ENCODE results near the gene ZRSR2. TPM values are rescaled to one million over a fixed set of nuclear protein-coding genes. Genes with fewer than 3 reads are reported as not detected.

Gene ZRSR2
- total and polyA plus RNA-seq, 2 experiments from 2014 or later: 5.2 to 45.1 TPM

DNA sequence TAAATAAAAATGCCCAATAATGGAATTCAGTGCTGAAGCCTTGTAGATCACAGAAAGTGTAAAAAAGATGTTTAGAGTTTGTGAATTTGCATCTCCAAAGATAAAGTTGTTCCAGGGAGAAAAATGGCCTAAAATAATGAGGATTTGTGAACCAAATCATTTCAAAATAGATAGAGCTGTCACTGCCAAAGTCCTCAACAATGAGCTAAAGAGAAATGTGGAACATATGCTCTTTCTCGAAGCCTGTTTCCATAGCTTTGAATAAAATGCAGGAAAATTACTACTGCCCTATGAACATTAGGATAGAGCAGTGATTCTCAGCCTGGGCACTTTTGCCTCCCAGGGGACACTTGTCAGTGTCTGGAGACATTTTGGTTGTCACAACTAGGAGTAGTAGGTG lies 67.8 kb downstream of the ZRSR2 start:
- no peaks in the 10 kb centered on the region for H3K36me3 ChIP-seq (ENCODE audit: insufficient read depth)
- Mint-ChIP-seq H3K4me3 (no peak overlapping the region), H3K27me3 (ENCODE audit: insufficient read depth, low read depth, poor library complexity) (no peaks in the 10 kb centered on the region), H3K36me3 (ENCODE audit: low read depth) (peaks cover 6% of the 10 kb centered on the region; the same call in 2 of the 3 replicates), H3K27ac (no peak overlapping the region), H3K4me1 (peaks cover 10% of the 10 kb centered on the region), H3K9me3 (no peaks in the 10 kb centered on the region; the same call in 2 of the 3 replicates)
- no peak for DNase-seq (ENCODE audit: low spot score)
- H3K79me2 ChIP-seq (replicated peaks; ENCODE audit: insufficient read depth): peaks cover 13% of the 10 kb centered on the region
- H3K27me3 ChIP-seq (ENCODE audit: insufficient read depth): no peaks in the 10 kb centered on the region
- no peaks in the 10 kb centered on the region for H3F3A ChIP-seq (replicated peaks; ENCODE audit: low read depth)
- no peak overlapping the region for H3K4me3 ChIP-seq
- H3K27ac ChIP-seq (ENCODE audit: low read depth): no peak overlapping the region
- H3K9me2 ChIP-seq (ENCODE audit: insufficient read depth): no peaks in the 10 kb centered on the region
- TF ChIP-seq JUNB (IDR thresholded peaks at IDR 0.05; ENCODE audit: unreplicated experiment): no peak
- no peak for TF ChIP-seq EZH2phosphoT487 (IDR thresholded peaks at IDR 0.05; ENCODE audit: unreplicated experiment)
- TF ChIP-seq, protein P1, sequence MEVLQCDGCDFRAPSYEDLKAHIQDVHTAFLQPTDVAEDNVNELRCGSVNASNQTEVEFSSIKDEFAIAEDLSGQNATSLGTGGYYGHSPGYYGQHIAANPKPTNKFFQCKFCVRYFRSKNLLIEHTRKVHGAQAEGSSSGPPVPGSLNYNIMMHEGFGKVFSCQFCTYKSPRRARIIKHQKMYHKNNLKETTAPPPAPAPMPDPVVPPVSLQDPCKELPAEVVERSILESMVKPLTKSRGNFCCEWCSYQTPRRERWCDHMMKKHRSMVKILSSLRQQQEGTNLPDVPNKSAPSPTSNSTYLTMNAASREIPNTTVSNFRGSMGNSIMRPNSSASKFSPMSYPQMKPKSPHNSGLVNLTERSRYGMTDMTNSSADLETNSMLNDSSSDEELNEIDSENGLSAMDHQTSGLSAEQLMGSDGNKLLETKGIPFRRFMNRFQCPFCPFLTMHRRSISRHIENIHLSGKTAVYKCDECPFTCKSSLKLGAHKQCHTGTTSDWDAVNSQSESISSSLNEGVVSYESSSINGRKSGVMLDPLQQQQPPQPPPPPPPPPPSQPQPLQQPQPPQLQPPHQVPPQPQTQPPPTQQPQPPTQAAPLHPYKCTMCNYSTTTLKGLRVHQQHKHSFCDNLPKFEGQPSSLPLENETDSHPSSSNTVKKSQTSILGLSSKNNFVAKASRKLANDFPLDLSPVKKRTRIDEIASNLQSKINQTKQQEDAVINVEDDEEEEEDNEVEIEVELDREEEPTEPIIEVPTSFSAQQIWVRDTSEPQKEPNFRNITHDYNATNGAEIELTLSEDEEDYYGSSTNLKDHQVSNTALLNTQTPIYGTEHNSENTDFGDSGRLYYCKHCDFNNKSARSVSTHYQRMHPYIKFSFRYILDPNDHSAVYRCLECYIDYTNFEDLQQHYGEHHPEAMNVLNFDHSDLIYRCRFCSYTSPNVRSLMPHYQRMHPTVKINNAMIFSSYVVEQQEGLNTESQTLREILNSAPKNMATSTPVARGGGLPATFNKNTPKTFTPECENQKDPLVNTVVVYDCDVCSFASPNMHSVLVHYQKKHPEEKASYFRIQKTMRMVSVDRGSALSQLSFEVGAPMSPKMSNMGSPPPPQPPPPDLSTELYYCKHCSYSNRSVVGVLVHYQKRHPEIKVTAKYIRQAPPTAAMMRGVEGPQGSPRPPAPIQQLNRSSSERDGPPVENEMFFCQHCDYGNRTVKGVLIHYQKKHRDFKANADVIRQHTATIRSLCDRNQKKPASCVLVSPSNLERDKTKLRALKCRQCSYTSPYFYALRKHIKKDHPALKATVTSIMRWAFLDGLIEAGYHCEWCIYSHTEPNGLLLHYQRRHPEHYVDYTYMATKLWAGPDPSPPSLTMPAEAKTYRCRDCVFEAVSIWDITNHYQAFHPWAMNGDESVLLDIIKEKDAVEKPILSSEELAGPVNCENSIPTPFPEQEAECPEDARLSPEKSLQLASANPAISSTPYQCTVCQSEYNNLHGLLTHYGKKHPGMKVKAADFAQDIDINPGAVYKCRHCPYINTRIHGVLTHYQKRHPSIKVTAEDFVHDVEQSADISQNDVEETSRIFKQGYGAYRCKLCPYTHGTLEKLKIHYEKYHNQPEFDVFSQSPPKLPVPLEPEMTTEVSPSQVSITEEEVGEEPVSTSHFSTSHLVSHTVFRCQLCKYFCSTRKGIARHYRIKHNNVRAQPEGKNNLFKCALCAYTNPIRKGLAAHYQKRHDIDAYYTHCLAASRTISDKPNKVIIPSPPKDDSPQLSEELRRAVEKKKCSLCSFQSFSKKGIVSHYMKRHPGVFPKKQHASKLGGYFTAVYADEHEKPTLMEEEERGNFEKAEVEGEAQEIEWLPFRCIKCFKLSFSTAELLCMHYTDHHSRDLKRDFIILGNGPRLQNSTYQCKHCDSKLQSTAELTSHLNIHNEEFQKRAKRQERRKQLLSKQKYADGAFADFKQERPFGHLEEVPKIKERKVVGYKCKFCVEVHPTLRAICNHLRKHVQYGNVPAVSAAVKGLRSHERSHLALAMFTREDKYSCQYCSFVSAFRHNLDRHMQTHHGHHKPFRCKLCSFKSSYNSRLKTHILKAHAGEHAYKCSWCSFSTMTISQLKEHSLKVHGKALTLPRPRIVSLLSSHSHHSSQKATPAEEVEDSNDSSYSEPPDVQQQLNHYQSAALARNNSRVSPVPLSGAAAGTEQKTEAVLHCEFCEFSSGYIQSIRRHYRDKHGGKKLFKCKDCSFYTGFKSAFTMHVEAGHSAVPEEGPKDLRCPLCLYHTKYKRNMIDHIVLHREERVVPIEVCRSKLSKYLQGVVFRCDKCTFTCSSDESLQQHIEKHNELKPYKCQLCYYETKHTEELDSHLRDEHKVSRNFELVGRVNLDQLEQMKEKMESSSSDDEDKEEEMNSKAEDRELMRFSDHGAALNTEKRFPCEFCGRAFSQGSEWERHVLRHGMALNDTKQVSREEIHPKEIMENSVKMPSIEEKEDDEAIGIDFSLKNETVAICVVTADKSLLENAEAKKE (CRISPR knock-in tag; IDR thresholded peaks at IDR 0.05): no peak
- TF ChIP-seq POLR2AphosphoS5 (IDR thresholded peaks at IDR 0.05; ENCODE audit: low read depth): no peak
- no peak for TF ChIP-seq ZNF114 (CRISPR knock-in tag; IDR thresholded peaks at IDR 0.05)
- no peak for TF ChIP-seq STAT1 (IDR thresholded peaks at IDR 0.05; ENCODE audit: unreplicated experiment)
- TF ChIP-seq EZH2 (IDR thresholded peaks at IDR 0.05; ENCODE audit: low read depth, unreplicated experiment): no peak
- TF ChIP-seq, protein P2, sequence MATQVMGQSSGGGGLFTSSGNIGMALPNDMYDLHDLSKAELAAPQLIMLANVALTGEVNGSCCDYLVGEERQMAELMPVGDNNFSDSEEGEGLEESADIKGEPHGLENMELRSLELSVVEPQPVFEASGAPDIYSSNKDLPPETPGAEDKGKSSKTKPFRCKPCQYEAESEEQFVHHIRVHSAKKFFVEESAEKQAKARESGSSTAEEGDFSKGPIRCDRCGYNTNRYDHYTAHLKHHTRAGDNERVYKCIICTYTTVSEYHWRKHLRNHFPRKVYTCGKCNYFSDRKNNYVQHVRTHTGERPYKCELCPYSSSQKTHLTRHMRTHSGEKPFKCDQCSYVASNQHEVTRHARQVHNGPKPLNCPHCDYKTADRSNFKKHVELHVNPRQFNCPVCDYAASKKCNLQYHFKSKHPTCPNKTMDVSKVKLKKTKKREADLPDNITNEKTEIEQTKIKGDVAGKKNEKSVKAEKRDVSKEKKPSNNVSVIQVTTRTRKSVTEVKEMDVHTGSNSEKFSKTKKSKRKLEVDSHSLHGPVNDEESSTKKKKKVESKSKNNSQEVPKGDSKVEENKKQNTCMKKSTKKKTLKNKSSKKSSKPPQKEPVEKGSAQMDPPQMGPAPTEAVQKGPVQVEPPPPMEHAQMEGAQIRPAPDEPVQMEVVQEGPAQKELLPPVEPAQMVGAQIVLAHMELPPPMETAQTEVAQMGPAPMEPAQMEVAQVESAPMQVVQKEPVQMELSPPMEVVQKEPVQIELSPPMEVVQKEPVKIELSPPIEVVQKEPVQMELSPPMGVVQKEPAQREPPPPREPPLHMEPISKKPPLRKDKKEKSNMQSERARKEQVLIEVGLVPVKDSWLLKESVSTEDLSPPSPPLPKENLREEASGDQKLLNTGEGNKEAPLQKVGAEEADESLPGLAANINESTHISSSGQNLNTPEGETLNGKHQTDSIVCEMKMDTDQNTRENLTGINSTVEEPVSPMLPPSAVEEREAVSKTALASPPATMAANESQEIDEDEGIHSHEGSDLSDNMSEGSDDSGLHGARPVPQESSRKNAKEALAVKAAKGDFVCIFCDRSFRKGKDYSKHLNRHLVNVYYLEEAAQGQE (IDR thresholded peaks at IDR 0.05; ENCODE audit: unreplicated experiment): no peak
- TF ChIP-seq ZNF331 (CRISPR knock-in tag; IDR thresholded peaks at IDR 0.05; ENCODE audit: low read depth): no peak
- TF ChIP-seq, protein P3, sequence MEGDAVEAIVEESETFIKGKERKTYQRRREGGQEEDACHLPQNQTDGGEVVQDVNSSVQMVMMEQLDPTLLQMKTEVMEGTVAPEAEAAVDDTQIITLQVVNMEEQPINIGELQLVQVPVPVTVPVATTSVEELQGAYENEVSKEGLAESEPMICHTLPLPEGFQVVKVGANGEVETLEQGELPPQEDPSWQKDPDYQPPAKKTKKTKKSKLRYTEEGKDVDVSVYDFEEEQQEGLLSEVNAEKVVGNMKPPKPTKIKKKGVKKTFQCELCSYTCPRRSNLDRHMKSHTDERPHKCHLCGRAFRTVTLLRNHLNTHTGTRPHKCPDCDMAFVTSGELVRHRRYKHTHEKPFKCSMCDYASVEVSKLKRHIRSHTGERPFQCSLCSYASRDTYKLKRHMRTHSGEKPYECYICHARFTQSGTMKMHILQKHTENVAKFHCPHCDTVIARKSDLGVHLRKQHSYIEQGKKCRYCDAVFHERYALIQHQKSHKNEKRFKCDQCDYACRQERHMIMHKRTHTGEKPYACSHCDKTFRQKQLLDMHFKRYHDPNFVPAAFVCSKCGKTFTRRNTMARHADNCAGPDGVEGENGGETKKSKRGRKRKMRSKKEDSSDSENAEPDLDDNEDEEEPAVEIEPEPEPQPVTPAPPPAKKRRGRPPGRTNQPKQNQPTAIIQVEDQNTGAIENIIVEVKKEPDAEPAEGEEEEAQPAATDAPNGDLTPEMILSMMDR (conservative IDR thresholded peaks at IDR 0.05; ENCODE audit: low read depth in 2 of 2): no peak
- TF ChIP-seq, protein P4, sequence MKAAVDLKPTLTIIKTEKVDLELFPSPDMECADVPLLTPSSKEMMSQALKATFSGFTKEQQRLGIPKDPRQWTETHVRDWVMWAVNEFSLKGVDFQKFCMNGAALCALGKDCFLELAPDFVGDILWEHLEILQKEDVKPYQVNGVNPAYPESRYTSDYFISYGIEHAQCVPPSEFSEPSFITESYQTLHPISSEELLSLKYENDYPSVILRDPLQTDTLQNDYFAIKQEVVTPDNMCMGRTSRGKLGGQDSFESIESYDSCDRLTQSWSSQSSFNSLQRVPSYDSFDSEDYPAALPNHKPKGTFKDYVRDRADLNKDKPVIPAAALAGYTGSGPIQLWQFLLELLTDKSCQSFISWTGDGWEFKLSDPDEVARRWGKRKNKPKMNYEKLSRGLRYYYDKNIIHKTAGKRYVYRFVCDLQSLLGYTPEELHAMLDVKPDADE (IDR thresholded peaks at IDR 0.05): no peak
- TF ChIP-seq NANOG (IDR thresholded peaks at IDR 0.05; ENCODE audit: borderline replicate concordance): no peak
- TF ChIP-seq CREB1 (CRISPR knock-in tag; IDR thresholded peaks at IDR 0.05; ENCODE audit: low read depth): no peak
- H2AFZ ChIP-seq: no peak overlapping the region
- peaks cover 11% of the 10 kb centered on the region for H3K4me1 ChIP-seq (ENCODE audit: insufficient read depth)
- H3K4me2 ChIP-seq: no peak overlapping the region
- H4K20me1 ChIP-seq (replicated peaks; ENCODE audit: insufficient read depth): no peaks in the 10 kb centered on the region
- ATAC-seq: no peak
